ENCODE results near the gene LYL1.

DNA sequence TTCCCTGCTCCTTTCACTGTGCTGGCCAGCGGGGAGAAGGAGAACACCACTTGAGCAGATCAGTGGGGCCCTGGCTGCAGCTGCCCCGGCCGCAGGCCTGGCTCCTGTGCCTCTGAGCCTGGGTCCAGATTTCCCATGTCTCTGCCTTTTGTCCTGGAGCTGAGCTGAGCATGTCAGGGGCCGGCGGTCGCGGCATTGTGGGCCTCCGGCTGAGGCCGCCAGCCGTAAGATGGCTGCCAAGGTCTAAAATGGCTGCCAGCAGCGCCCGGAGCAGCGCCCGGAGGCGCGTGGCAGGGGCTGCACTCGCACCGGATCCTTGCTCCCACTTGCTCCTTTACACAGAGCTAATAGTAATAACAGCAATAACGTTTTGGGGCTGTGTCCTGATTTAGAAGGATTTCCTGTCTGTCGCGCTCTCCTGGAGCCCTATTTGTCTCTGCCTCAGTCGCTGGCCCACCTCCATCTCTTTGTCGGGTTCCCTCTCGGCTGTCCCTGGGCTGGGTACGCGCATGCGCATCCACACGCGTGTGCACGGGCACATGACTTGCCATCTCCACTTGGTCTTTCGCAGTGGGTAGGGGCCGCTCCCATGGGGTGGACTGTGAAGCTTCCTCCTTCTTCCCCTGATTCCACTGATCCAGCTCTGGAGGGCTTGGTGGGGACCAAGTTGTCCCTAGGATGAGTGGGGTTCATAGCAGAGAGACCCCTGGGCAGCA lies 32.1 kb downstream of the LYL1 start:
- no peak for TF ChIP-seq SIN3A (IDR thresholded peaks at IDR 0.05; ENCODE audit: borderline replicate concordance, insufficient read depth, low read depth, low read length)
- TF ChIP-seq, protein P1, sequence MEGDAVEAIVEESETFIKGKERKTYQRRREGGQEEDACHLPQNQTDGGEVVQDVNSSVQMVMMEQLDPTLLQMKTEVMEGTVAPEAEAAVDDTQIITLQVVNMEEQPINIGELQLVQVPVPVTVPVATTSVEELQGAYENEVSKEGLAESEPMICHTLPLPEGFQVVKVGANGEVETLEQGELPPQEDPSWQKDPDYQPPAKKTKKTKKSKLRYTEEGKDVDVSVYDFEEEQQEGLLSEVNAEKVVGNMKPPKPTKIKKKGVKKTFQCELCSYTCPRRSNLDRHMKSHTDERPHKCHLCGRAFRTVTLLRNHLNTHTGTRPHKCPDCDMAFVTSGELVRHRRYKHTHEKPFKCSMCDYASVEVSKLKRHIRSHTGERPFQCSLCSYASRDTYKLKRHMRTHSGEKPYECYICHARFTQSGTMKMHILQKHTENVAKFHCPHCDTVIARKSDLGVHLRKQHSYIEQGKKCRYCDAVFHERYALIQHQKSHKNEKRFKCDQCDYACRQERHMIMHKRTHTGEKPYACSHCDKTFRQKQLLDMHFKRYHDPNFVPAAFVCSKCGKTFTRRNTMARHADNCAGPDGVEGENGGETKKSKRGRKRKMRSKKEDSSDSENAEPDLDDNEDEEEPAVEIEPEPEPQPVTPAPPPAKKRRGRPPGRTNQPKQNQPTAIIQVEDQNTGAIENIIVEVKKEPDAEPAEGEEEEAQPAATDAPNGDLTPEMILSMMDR (IDR thresholded peaks at IDR 0.05) = no peak
